HFF-Myc (cell line): ENCODE measurements around the gene R3HDM2.
"Not testable (repeated sequence)": the region's sequence is repeated elsewhere in the genome, so short reads cannot be mapped to it uniquely, and the experiment has no call there.

ENCODE experiments used
- DNase-seq: peaks from one replicate; pipeline ENCODE4 v3.0.0-alpha.2; 2011; ENCODE audit warnings: low read depth; ENCODE audit errors: extremely low read depth
- H3K4me3 ChIP-seq: replicated peaks from 2 replicates; pipeline ENCODE4 v1.5.1; 2011; ENCODE audit warnings: low read depth, mild to moderate bottlenecking, control low read depth, low read length
- CTCF ChIP-seq: IDR thresholded peaks from 2 replicates; pipeline ENCODE4 v1.5.1; 2012; ENCODE audit warnings: mild to moderate bottlenecking, low read depth, low read length, control low read depth; ENCODE audit errors: missing control alignments

R3HDM2 gene

GRCh38 chr12:57341275-57341990 lies 89.4 kb downstream of the R3HDM2 start:
- DNase-seq = no peak
- no peak for TF ChIP-seq CTCF
- no peak overlapping the region for H3K4me3 ChIP-seq

GRCh38 chr12:57340104-57340503 lies 90.7 kb downstream of the R3HDM2 start:
- no peak overlapping the region for H3K4me3 ChIP-seq
- no peak for TF ChIP-seq CTCF
- peak; percentile 20 for DNase-seq

- DNase-seq = not testable (repeated sequence)
These were observed 94.5 kb downstream of the R3HDM2 start for GRCh38 chr12:57336299-57336698.

GRCh38 chr12:57334219-57334618 lies 96.6 kb downstream of the R3HDM2 start:
- DNase-seq = no peak
- H3K4me3 ChIP-seq = no peak overlapping the region
- TF ChIP-seq CTCF = no peak

More at GRCh38 chr12:57336299-57336698, 94.5 kb downstream of the R3HDM2 start:
- H3K4me3 ChIP-seq = not testable (repeated sequence)

DNA sequence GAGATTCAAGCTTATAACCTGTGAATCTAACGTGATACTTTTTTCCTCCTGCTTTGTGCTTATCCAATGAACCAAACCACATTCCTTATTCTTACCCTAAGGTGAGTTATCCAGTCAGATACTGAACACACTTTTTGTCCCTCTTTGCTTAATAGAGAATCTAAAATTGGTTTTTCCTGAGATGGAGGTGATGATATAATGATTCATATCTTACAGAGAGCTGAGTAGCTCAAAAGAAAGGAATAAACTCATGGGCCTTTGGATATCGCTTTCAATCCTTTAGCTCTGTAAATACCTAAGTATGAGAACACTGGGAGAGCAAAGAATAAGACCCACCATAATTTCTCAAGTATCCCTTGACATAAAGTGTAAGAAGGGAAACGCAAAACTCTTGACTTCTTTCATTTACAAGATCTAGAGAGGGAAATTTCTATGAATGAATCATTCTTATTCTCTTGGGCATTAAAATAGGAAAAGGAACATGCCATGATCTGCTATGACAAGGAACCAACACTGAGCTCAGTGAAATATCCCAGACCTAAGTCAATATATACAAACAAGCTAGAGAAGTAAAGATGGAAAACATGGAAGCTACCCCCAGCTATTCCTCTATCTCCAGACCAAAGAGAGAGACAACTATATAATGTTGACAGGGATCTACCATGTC lies 98.1 kb downstream of the R3HDM2 start:
- TF ChIP-seq CTCF = no peak
- DNase-seq = no peak
- H3K4me3 ChIP-seq = no peak overlapping the region

DNA sequence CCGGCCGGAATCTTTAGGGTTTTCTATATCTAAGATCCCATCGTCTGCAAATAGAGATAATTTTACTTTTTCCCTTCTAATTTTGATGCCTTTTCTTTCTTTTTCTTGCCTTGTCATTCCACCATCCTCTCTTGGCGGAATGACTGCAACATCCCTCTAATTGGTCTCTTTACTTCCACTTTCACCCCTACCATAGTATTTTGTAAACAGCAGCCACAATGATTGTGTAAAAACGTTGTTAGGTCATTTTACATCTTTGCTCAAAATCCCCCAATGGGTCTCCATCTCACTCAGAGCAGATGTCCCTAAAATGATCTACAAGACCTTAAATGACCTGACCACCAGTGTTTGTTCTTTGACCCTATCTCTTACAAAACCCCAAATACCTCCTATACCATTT lies 99.9 kb downstream of the R3HDM2 start:
- H3K4me3 ChIP-seq = no peak overlapping the region
- no peak for TF ChIP-seq CTCF
- no peak for DNase-seq

DNA sequence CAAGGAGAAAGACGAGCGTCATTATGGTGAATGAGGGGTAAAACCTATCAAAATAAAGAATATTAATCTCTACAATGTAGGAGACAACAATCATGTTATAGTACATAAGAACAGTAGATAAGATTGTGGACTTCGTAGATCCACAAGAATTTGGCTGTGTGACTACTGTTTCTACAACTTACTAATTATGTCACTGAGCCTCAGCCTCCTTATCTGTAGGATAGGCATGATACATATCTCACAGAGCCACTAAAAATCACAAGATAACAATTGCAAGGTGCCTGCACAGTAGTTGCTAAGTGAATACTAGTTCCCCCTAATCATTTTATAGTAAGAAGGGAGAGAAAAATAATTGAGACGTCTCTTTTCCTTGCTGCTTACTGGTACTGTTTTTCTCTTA lies 101.6 kb downstream of the R3HDM2 start:
- no peak for TF ChIP-seq CTCF
- DNase-seq = no peak
- H3K4me3 ChIP-seq = no peak overlapping the region
